ENCODE measurements around the gene STEAP3. TPM values are rescaled to one million over a fixed set of nuclear protein-coding genes. Genes with fewer than 3 reads are reported as not detected.

The STEAP3 gene
- total RNA-seq, 2 donors from 2014 or later = 17.9 to 31.4 TPM

- TF ChIP-seq CTCF (IDR thresholded peaks at IDR 0.05) = no peak
- Histone ChIP-seq H3K9me3 (no peaks in the 10 kb centered on the region), H3K36me3 (no peaks in the 10 kb centered on the region), H3K4me3 (no peak overlapping the region), H3K27me3 (replicated peaks; ENCODE audit: insufficient read depth) (no peaks in the 10 kb centered on the region), H3K4me1 (ENCODE audit: control insufficient read depth in 1 of 2, low read depth in 2 of 2) (peaks cover 6 to 8% of the 10 kb centered on the region in 2 donors), H3K27ac (no peak overlapping the region)
- no peak for ATAC-seq (ENCODE audit: insufficient number of reproducible peaks, low FRiP score, low read depth)
- no peak for DNase-seq (ENCODE audit: low spot score)
Measured at GRCh38 chr2:119180892-119181291, 42.7 kb upstream of the STEAP3 start.

- no peaks in the 10 kb centered on the region for H3K9me3 ChIP-seq
- no peak for TF ChIP-seq CTCF (IDR thresholded peaks at IDR 0.05)
- H3K4me1 ChIP-seq (ENCODE audit: control insufficient read depth in 1 of 2, low read depth in 2 of 2) = peaks cover 6 to 8% of the 10 kb centered on the region in 2 donors
- no peaks in the 10 kb centered on the region for H3K27me3 ChIP-seq (replicated peaks; ENCODE audit: insufficient read depth)
- no peak for ATAC-seq (ENCODE audit: insufficient number of reproducible peaks, low FRiP score, low read depth)
- H3K36me3 ChIP-seq = no peaks in the 10 kb centered on the region
- no peak for DNase-seq (ENCODE audit: low spot score)
- no peak overlapping the region for H3K4me3 ChIP-seq
- H3K27ac ChIP-seq = no peak overlapping the region
Measured at GRCh38 chr2:119181391-119181790, 42.2 kb upstream of the STEAP3 start.

DNA sequence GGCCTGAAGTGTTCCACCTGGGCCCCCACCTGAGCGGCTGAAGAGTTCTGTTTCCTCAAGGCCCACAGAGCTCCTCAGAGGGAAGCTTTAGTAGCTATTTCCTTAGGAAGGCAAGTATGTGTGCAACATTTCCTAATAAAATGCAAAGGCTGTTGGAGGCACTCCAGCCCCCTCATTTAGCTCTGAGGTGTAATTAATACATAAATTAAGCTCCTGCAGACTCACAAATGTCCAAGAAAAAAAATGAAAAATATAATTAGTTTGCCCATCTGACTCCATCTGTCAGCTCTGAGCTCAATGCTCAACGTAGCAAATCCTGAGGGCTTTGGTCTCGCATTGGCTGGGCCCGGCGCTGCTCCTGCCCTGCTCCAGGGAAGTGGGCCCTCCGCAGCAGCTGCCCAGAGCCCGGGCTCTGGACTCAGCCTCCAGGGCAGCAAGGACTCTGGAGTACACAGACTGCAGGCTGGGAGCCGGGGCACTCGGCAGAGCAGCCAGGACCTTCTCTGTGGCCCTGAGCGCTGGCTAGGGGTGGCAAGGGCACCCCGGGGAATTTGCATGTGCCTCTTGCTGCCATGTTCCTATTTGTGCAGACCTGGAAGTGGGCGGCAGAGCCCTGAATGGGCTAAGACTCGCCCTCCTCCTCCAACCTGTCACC lies 41.7 kb upstream of the STEAP3 start:
- DNase-seq (ENCODE audit: low spot score) (no peak), ATAC-seq (ENCODE audit: insufficient number of reproducible peaks, low FRiP score, low read depth) (no peak)
- H3K9me3 ChIP-seq = no peaks in the 10 kb centered on the region
- peaks cover 6 to 8% of the 10 kb centered on the region in 2 donors for H3K4me1 ChIP-seq (ENCODE audit: control insufficient read depth in 1 of 2, low read depth in 2 of 2)
- no peak overlapping the region for H3K27ac ChIP-seq
- H3K36me3 ChIP-seq = no peaks in the 10 kb centered on the region
- no peaks in the 10 kb centered on the region for H3K27me3 ChIP-seq (replicated peaks; ENCODE audit: insufficient read depth)
- TF ChIP-seq CTCF (IDR thresholded peaks at IDR 0.05) = no peak
- no peak overlapping the region for H3K4me3 ChIP-seq

DNA sequence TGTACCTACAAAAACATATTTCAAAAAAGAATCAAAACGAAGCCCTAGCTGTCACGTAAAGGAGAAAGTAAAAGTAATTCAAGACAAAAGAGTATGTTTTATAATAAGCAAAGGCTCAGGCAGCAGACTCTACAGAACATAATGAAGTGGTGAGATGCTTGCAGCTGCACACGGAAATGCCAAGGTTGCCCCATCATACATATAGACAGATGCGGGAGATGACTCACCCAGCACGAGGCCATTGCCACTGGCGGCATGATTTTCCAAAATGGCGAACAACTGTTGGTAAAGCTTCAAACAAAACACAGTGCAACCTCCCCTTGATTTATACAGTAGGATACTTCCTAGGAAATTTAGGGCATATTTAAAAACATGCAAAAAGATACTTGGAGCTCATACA lies 39.1 kb upstream of the STEAP3 start:
- no peak for ATAC-seq (ENCODE audit: insufficient number of reproducible peaks, low FRiP score, low read depth)
- no peaks in the 10 kb centered on the region for H3K27me3 ChIP-seq (replicated peaks; ENCODE audit: insufficient read depth)
- H3K27ac ChIP-seq = no peak overlapping the region
- no peaks in the 10 kb centered on the region for H3K9me3 ChIP-seq
- no peak for DNase-seq (ENCODE audit: low spot score)
- H3K36me3 ChIP-seq = no peaks in the 10 kb centered on the region
- peaks cover 1 to 2% of the 10 kb centered on the region in 2 donors for H3K4me1 ChIP-seq (ENCODE audit: control insufficient read depth in 1 of 2, low read depth in 2 of 2)
- H3K4me3 ChIP-seq = no peak overlapping the region
- no peak for TF ChIP-seq CTCF (IDR thresholded peaks at IDR 0.05)

DNA sequence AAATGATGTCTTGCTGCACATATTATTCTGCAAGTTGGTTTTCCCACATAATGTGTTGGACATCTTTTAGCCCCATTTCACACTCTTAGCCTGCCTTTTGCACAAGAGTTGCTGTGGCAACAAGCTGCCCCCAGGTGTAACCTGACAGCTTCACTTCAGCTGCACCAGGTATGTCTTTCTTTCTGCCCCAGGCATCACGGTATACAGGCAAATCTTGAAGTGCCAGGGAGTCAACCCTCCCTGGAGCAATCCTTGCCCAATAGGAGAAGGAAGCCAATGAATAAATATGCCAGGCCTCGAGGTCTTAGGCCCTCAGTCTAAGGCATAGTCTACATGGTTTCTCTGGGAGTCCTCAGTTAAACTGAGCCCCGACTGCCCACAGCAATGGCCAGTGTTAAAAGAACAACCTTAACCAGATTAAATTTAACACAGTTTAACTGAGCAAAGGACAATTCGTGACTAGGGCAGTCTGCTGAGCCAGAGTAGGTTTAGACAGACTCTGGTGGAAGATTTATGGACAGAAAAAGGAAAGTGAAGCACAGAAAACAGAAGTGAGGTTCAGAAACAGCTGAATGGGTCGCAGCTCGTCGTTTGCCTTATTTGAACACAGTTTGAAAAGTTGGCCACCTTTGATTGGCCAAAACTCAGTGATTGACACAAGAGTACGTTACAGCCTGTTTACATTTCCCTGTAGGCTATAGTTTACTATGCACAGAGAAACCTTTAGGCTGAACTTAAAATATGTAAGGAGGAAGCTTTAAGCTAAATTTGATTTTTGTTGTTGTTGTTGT lies 33.1 kb upstream of the STEAP3 start:
- no peak for TF ChIP-seq CTCF (IDR thresholded peaks at IDR 0.05)
- H3K36me3 ChIP-seq = no peaks in the 10 kb centered on the region
- ATAC-seq (ENCODE audit: insufficient number of reproducible peaks, low FRiP score, low read depth) = no peak
- H3K4me3 ChIP-seq = no peak overlapping the region
- no peak for DNase-seq (ENCODE audit: low spot score)
- H3K4me1 ChIP-seq (ENCODE audit: control insufficient read depth in 1 of 2, low read depth in 2 of 2) = no peaks in the 10 kb centered on the region
- no peaks in the 10 kb centered on the region for H3K27me3 ChIP-seq (replicated peaks; ENCODE audit: insufficient read depth)
- no peaks in the 10 kb centered on the region for H3K9me3 ChIP-seq
- no peak overlapping the region for H3K27ac ChIP-seq

Measured in thoracic aorta (tissue), 2 donors.